ENCODE data around the gene RXRA. TPM values are rescaled to one million over a fixed set of nuclear protein-coding genes. Genes with fewer than 3 reads are reported as not detected.

Gene RXRA
- total and polyA plus RNA-seq, 2 of the 13 experiments (the other 11 are each of a cell fraction or from before 2014, with no cell fraction given): 18.9 to 29.2 TPM

DNA sequence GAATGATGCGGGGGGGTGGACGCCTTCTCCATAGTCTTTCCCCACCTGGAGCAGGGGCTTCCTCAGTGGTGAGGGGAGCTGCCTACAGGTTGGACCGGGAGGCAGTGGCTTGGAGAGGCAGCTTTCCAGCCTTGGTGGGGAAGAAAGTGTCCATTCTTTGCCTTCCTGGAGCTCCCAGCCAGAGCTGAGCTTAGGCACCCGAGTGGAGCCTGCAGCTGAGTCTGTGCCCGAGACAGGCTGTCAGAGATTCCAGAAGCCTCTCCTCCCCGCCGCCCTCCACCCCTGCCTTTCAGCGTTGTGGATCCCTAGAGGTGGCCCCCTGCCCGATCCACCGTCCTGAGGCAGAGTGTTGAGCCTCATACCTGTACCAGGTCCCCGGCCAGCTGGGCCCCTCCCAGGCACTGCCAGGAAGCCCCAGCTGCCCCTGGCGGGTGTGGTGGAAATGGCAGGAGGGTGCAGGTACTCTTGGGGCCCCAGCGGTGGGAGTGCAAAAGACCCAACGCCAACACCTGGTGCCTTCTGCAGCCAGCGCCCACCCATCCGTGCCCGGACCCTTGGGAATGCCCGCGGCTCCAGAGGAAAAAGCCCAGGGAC, 112.0 kb downstream of the RXRA start (continued):
- TF ChIP-seq, protein P1, sequence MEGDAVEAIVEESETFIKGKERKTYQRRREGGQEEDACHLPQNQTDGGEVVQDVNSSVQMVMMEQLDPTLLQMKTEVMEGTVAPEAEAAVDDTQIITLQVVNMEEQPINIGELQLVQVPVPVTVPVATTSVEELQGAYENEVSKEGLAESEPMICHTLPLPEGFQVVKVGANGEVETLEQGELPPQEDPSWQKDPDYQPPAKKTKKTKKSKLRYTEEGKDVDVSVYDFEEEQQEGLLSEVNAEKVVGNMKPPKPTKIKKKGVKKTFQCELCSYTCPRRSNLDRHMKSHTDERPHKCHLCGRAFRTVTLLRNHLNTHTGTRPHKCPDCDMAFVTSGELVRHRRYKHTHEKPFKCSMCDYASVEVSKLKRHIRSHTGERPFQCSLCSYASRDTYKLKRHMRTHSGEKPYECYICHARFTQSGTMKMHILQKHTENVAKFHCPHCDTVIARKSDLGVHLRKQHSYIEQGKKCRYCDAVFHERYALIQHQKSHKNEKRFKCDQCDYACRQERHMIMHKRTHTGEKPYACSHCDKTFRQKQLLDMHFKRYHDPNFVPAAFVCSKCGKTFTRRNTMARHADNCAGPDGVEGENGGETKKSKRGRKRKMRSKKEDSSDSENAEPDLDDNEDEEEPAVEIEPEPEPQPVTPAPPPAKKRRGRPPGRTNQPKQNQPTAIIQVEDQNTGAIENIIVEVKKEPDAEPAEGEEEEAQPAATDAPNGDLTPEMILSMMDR (CRISPR knock-in tag; IDR thresholded peaks at IDR 0.05): peak; percentile 37; the same call in 1 of the 2 replicates
- peak; percentile 95 for TF ChIP-seq HNRNPL (IDR thresholded peaks at IDR 0.05; ENCODE audit: low read depth, low read length)
- 0 out of 2 replicates have a peak, but pooled peaks have one; percentile 47 for TF ChIP-seq ZSCAN25 (CRISPR knock-in tag; IDR thresholded peaks at IDR 0.05)
- TF ChIP-seq STAG1 (CRISPR knock-in tag; IDR thresholded peaks at IDR 0.05): peak; percentile 30; the same call in 1 of the 2 replicates
- TF ChIP-seq, protein P2, sequence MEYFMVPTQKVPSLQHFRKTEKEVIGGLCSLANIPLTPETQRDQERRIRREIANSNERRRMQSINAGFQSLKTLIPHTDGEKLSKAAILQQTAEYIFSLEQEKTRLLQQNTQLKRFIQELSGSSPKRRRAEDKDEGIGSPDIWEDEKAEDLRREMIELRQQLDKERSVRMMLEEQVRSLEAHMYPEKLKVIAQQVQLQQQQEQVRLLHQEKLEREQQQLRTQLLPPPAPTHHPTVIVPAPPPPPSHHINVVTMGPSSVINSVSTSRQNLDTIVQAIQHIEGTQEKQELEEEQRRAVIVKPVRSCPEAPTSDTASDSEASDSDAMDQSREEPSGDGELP (IDR thresholded peaks at IDR 0.05; ENCODE audit: borderline replicate concordance, low read depth): peak; percentile 42; the same call in 1 of the 2 replicates
- TF ChIP-seq KDM2A (CRISPR knock-in tag; IDR thresholded peaks at IDR 0.05; ENCODE audit: borderline replicate concordance, low read depth): peak; percentile 58; the same call in 1 of the 2 replicates
- no peak for TF ChIP-seq ISX (CRISPR knock-in tag; conservative IDR thresholded peaks at IDR 0.05)
- peak; percentile 33 for TF ChIP-seq AGO1 (IDR thresholded peaks at IDR 0.05; ENCODE audit: low read depth, low read length, poor library complexity, severe bottlenecking)
- no peak for TF ChIP-seq ZNF562 (CRISPR knock-in tag; IDR thresholded peaks at IDR 0.05; ENCODE audit: borderline replicate concordance)
- TF ChIP-seq ZNF749 (CRISPR knock-in tag; IDR thresholded peaks at IDR 0.05; ENCODE audit: borderline replicate concordance): 0 out of 2 replicates have a peak, but pooled peaks have one; percentile 26
- no peak for TF ChIP-seq NR1H2 (CRISPR knock-in tag; IDR thresholded peaks at IDR 0.05; ENCODE audit: borderline replicate concordance, low read depth)
- no peak for TF ChIP-seq IKZF1 (IDR thresholded peaks at IDR 0.05)
- TF ChIP-seq HNRNPLL (IDR thresholded peaks at IDR 0.05; ENCODE audit: low read depth, low read length, poor library complexity, severe bottlenecking): peak; percentile 26
- peak; percentile 22 for TF ChIP-seq XRCC5 (optimal IDR thresholded peaks at IDR 0.05; ENCODE audit: low read length)
- TF ChIP-seq ZNF768 (CRISPR knock-in tag; IDR thresholded peaks at IDR 0.05): 0 out of 2 replicates have a peak, but pooled peaks have one; percentile 19
- peak; percentile 16; the same call in 1 of the 2 replicates for TF ChIP-seq SAP130 (CRISPR knock-in tag; IDR thresholded peaks at IDR 0.05; ENCODE audit: low read depth)
- TF ChIP-seq SRSF1 (optimal IDR thresholded peaks at IDR 0.05; ENCODE audit: low read depth, low read length): peak; percentile 36
- TF ChIP-seq, protein P3, sequence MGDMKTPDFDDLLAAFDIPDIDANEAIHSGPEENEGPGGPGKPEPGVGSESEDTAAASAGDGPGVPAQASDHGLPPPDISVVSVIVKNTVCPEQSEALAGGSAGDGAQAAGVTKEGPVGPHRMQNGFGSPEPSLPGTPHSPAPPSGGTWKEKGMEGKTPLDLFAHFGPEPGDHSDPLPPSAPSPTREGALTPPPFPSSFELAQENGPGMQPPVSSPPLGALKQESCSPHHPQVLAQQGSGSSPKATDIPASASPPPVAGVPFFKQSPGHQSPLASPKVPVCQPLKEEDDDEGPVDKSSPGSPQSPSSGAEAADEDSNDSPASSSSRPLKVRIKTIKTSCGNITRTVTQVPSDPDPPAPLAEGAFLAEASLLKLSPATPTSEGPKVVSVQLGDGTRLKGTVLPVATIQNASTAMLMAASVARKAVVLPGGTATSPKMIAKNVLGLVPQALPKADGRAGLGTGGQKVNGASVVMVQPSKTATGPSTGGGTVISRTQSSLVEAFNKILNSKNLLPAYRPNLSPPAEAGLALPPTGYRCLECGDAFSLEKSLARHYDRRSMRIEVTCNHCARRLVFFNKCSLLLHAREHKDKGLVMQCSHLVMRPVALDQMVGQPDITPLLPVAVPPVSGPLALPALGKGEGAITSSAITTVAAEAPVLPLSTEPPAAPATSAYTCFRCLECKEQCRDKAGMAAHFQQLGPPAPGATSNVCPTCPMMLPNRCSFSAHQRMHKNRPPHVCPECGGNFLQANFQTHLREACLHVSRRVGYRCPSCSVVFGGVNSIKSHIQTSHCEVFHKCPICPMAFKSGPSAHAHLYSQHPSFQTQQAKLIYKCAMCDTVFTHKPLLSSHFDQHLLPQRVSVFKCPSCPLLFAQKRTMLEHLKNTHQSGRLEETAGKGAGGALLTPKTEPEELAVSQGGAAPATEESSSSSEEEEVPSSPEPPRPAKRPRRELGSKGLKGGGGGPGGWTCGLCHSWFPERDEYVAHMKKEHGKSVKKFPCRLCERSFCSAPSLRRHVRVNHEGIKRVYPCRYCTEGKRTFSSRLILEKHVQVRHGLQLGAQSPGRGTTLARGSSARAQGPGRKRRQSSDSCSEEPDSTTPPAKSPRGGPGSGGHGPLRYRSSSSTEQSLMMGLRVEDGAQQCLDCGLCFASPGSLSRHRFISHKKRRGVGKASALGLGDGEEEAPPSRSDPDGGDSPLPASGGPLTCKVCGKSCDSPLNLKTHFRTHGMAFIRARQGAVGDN (CRISPR knock-in tag; IDR thresholded peaks at IDR 0.05): peak; percentile 24; the same call in 1 of the 2 replicates
- TF ChIP-seq, protein P4, sequence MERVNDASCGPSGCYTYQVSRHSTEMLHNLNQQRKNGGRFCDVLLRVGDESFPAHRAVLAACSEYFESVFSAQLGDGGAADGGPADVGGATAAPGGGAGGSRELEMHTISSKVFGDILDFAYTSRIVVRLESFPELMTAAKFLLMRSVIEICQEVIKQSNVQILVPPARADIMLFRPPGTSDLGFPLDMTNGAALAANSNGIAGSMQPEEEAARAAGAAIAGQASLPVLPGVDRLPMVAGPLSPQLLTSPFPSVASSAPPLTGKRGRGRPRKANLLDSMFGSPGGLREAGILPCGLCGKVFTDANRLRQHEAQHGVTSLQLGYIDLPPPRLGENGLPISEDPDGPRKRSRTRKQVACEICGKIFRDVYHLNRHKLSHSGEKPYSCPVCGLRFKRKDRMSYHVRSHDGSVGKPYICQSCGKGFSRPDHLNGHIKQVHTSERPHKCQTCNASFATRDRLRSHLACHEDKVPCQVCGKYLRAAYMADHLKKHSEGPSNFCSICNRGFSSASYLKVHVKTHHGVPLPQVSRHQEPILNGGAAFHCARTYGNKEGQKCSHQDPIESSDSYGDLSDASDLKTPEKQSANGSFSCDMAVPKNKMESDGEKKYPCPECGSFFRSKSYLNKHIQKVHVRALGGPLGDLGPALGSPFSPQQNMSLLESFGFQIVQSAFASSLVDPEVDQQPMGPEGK (CRISPR knock-in tag; IDR thresholded peaks at IDR 0.05): peak; percentile 34; the same call in 1 of the 2 replicates
